H9 (cell line): ENCODE results near the gene TRABD2B. TPM values are rescaled to one million over a fixed set of nuclear protein-coding genes. Genes with fewer than 3 reads are reported as not detected.

Source experiments
- DNase-seq: peaks from one replicate; pipeline ENCODE4 v3.0.0-alpha.2; 2017
- H2AFZ ChIP-seq: one replicate; pipeline ENCODE4 v1.6.1; 2013; ENCODE audit warnings: mild to moderate bottlenecking, low read length, control low read depth, moderate library complexity
- H2AK5ac ChIP-seq: 2 replicates; pipeline ENCODE4 v1.6.1; 2013; ENCODE audit warnings: low read length, control low read depth, mixed read lengths; ENCODE audit not compliant: insufficient read length
- H2BK120ac ChIP-seq: one replicate; pipeline ENCODE4 v1.6.1; 2013; ENCODE audit warnings: low read depth, mild to moderate bottlenecking, low read length, control low read depth, inconsistent platforms; ENCODE audit not compliant: poor library complexity, severe bottlenecking
- H2BK12ac ChIP-seq: 2 replicates; pipeline ENCODE4 v1.6.1; 2013; ENCODE audit warnings: low read length, control low read depth, mixed read lengths, low read depth; ENCODE audit not compliant: insufficient read length
- H2BK15ac ChIP-seq: 2 replicates; pipeline ENCODE4 v1.6.1; 2013; ENCODE audit warnings: low read depth, low read length, control low read depth
- H2BK20ac ChIP-seq: one replicate; pipeline ENCODE4 v1.6.1; 2013; ENCODE audit warnings: low read depth, mild to moderate bottlenecking, low read length, control low read depth, inconsistent platforms; ENCODE audit not compliant: poor library complexity, severe bottlenecking
- H2BK5ac ChIP-seq: 2 replicates; pipeline ENCODE4 v1.6.1; 2013; ENCODE audit warnings: low read length, control low read depth, mixed read lengths; ENCODE audit not compliant: insufficient read length
- H3K14ac ChIP-seq: 2 replicates; pipeline ENCODE4 v1.6.1; 2013; ENCODE audit warnings: low read length, control low read depth; ENCODE audit not compliant: insufficient read depth
- H3K18ac ChIP-seq: 2 replicates; pipeline ENCODE4 v1.6.1; 2013; ENCODE audit warnings: low read depth, mild to moderate bottlenecking, mixed read lengths, low read length, control low read depth; ENCODE audit not compliant: insufficient read length
- H3K23ac ChIP-seq: 2 replicates; pipeline ENCODE4 v1.6.1; 2013; ENCODE audit warnings: low read length, control low read depth, mixed read lengths, low read depth; ENCODE audit not compliant: insufficient read length
- H3K23me2 ChIP-seq: 2 replicates; pipeline ENCODE4 v1.6.1; 2013; ENCODE audit warnings: low read depth, mild to moderate bottlenecking, mixed read lengths, low read length, control low read depth; ENCODE audit not compliant: insufficient read length, poor library complexity, severe bottlenecking
- H3K27ac ChIP-seq: 2 replicates; pipeline ENCODE4 v1.5.1; 2013; ENCODE audit warnings: low read length, control low read depth, mixed read lengths, low read depth; ENCODE audit not compliant: insufficient read length
- H3K27me3 ChIP-seq: 2 replicates; pipeline ENCODE4 v1.6.1; 2013; ENCODE audit warnings: low read length, control low read depth, inconsistent platforms; ENCODE audit not compliant: insufficient read depth
- H3K4ac ChIP-seq: 2 replicates; pipeline ENCODE4 v1.6.1; 2013; ENCODE audit warnings: low read depth, mild to moderate bottlenecking, control low read depth, inconsistent platforms, low read length, moderate library complexity
- H3K4me1 ChIP-seq: 2 replicates; pipeline ENCODE4 v1.6.1; 2013; ENCODE audit warnings: low read length, control low read depth, inconsistent platforms; ENCODE audit not compliant: insufficient read depth
- H3K4me2 ChIP-seq: 2 replicates; pipeline ENCODE4 v1.6.1; 2013; ENCODE audit warnings: low read length, control low read depth, mixed read lengths; ENCODE audit not compliant: insufficient read length, insufficient read depth
- H3K56ac ChIP-seq: 2 replicates; pipeline ENCODE4 v1.6.1; 2013; ENCODE audit warnings: low read depth, mild to moderate bottlenecking, mixed read lengths, low read length, control low read depth; ENCODE audit not compliant: insufficient read length
- H3K79me1 ChIP-seq: 2 replicates; pipeline ENCODE4 v1.6.1; 2013; ENCODE audit warnings: low read depth, mild to moderate bottlenecking, moderate library complexity, low read length, control low read depth, inconsistent platforms; ENCODE audit not compliant: insufficient read depth, poor library complexity, severe bottlenecking
- H3K79me2 ChIP-seq: 2 replicates; pipeline ENCODE4 v1.6.1; 2013; ENCODE audit warnings: low read length, control low read depth, inconsistent platforms; ENCODE audit not compliant: insufficient read depth
- H3K9ac ChIP-seq: 2 replicates; pipeline ENCODE4 v1.6.1; 2013; ENCODE audit warnings: low read length, control low read depth, mixed read lengths; ENCODE audit not compliant: insufficient read length; ENCODE audit errors: extremely low read depth
- H3K9me3 ChIP-seq: one replicate; pipeline ENCODE4 v1.6.1; 2013; ENCODE audit warnings: low read depth, low read length, inconsistent platforms; ENCODE audit not compliant: control insufficient read depth
- H3T11ph ChIP-seq: one replicate; pipeline ENCODE4 v1.6.1; 2013; ENCODE audit warnings: mild to moderate bottlenecking, low read length, control low read depth, inconsistent platforms
- H4K20me1 ChIP-seq: one replicate; pipeline ENCODE4 v1.6.1; 2013; ENCODE audit not compliant: control insufficient read depth, insufficient read length, insufficient read depth
- H4K5ac ChIP-seq: 2 replicates; pipeline ENCODE4 v1.6.1; 2013; ENCODE audit warnings: low read depth, mild to moderate bottlenecking, mixed read lengths, low read length, control low read depth; ENCODE audit not compliant: insufficient read length
- H4K8ac ChIP-seq: replicated peaks from 2 replicates; pipeline ENCODE4 v1.6.1; 2013; ENCODE audit warnings: low read length, control low read depth, mixed read lengths, low read depth; ENCODE audit not compliant: insufficient read length
- H4K91ac ChIP-seq: 2 replicates; pipeline ENCODE4 v1.6.1; 2013; ENCODE audit warnings: low read depth, mild to moderate bottlenecking, moderate library complexity, mixed read lengths, low read length, control low read depth; ENCODE audit not compliant: insufficient read length
- H3K27ac Mint-ChIP-seq, 3 experiments: 2 replicates in 2 of 3; 3 replicates in 1 of 3; pipeline ENCODE4 v1.8.0; 2020 to 2021; ENCODE audit warnings: mixed read lengths in 3 of 3, mild to moderate bottlenecking in 1 of 3, moderate library complexity in 1 of 3
- H3K27me3 Mint-ChIP-seq: 2 replicates; pipeline ENCODE4 v1.8.0; 2021; ENCODE audit warnings: low read depth, mild to moderate bottlenecking, moderate library complexity, mixed read lengths
- H3K36me3 Mint-ChIP-seq, 3 experiments: 2 replicates in 2 of 3; 3 replicates in 1 of 3; pipeline ENCODE4 v1.8.0; 2020 to 2021; ENCODE audit warnings: low read depth in 3 of 3, mixed read lengths in 3 of 3; ENCODE audit not compliant: insufficient read depth in 1 of 3
- H3K4me1 Mint-ChIP-seq, 2 experiments: 2 replicates each; pipeline ENCODE4 v1.8.0; 2020; ENCODE audit warnings: mixed read lengths in 2 of 2
- H3K4me3 Mint-ChIP-seq, 2 experiments: 2 replicates in 1 of 2; 3 replicates in 1 of 2; pipeline ENCODE4 v1.8.0; 2020 to 2021; ENCODE audit warnings: mild to moderate bottlenecking in 2 of 2, mixed read lengths in 2 of 2, moderate library complexity in 1 of 2
- H3K9me3 Mint-ChIP-seq, 2 experiments: 2 replicates in 1 of 2; 3 replicates in 1 of 2; pipeline ENCODE4 v1.8.0; 2020; ENCODE audit warnings: mild to moderate bottlenecking in 2 of 2, mixed read lengths in 2 of 2, moderate library complexity in 1 of 2
- WGBS: extraction: QIAGEN DNeasy Blood & Tissue Kit; methylation state at CpG from one replicate; pipeline ENCODE4 v1.1.7; 2013; ENCODE audit warnings: missing lambda C conversion rate, low lambda C conversion rate, mixed read lengths; ENCODE audit not compliant: insufficient read length; ENCODE audit errors: extremely low coverage; 5-methylcytosine and 5-hydroxymethylcytosine counted together
- total RNA-seq: library from RNA; stranded (reverse); gene quantifications from 2 replicates; pipeline ENCODE4 v1.2.1, GENCODE V29; 2021
- TF ChIP-seq, protein P1 (sequence below): fragments of 200-600 bp; sonication (generic); conservative IDR thresholded peaks from 3 replicates; pipeline ENCODE4 v1.8.0; 2021; ENCODE audit warnings: antibody characterized with exemption, mild to moderate bottlenecking

TRABD2B gene
- total RNA-seq, 1 experiment from 2014 or later: 2.3 TPM

DNA sequence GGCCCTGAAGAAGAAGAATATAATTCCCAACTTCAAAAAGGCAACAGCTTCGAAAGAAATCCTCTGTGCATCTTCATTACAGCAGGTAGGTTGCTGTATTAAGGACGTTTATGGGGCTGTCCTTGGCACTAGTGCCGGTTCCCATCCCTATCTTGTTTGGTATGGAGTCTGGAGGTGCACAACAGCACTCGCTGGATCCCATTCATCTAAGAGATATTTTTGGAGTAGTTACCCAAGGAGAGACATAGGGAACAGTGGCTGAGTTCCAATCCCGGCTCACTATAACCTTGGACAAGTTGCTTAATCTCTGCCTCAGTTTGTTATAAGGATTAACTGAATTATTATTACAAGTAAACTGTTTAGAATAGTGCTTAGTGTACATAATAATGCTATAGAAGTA, 106.4 kb downstream of the TRABD2B start:
- H3K4me3 Mint-ChIP-seq: no peak overlapping the region
- Histone ChIP-seq H2BK120ac (no peak overlapping the region), H3K14ac (no peak overlapping the region), H3K18ac (no peak overlapping the region), H3K4me2 (no peak overlapping the region), H3K4ac (no peak overlapping the region), H2BK20ac (no peak overlapping the region), H4K8ac (no peak overlapping the region), H3K79me2 (no peaks in the 10 kb centered on the region), H2AFZ (no peak overlapping the region), H3K79me1 (no peaks in the 10 kb centered on the region), H3K56ac (no peak overlapping the region), H3K4me1 (peaks cover 14% of the 10 kb centered on the region), H2BK12ac (no peak overlapping the region), H3K9me3 (no peaks in the 10 kb centered on the region), H3K23me2 (no peaks in the 10 kb centered on the region), H4K20me1 (no peaks in the 10 kb centered on the region), H2BK5ac (no peak overlapping the region), H3K27ac (no peak overlapping the region), H4K91ac (no peak overlapping the region), H3K27me3 (no peaks in the 10 kb centered on the region), H2BK15ac (no peak overlapping the region), H4K5ac (no peak overlapping the region), H3K23ac (no peak overlapping the region), H3K9ac (no peak overlapping the region), H3T11ph (no peak overlapping the region), H2AK5ac (no peak overlapping the region)
- peaks cover 35% of the 10 kb centered on the region in 2 experiments for H3K4me1 Mint-ChIP-seq
- H3K9me3 Mint-ChIP-seq: no peaks in the 10 kb centered on the region
- no peaks in the 10 kb centered on the region for H3K36me3 Mint-ChIP-seq
- WGBS: no CpG with 5 or more reads among the region's 5 CpGs
- no peak overlapping the region for H3K27ac Mint-ChIP-seq
- TF ChIP-seq, protein P1, sequence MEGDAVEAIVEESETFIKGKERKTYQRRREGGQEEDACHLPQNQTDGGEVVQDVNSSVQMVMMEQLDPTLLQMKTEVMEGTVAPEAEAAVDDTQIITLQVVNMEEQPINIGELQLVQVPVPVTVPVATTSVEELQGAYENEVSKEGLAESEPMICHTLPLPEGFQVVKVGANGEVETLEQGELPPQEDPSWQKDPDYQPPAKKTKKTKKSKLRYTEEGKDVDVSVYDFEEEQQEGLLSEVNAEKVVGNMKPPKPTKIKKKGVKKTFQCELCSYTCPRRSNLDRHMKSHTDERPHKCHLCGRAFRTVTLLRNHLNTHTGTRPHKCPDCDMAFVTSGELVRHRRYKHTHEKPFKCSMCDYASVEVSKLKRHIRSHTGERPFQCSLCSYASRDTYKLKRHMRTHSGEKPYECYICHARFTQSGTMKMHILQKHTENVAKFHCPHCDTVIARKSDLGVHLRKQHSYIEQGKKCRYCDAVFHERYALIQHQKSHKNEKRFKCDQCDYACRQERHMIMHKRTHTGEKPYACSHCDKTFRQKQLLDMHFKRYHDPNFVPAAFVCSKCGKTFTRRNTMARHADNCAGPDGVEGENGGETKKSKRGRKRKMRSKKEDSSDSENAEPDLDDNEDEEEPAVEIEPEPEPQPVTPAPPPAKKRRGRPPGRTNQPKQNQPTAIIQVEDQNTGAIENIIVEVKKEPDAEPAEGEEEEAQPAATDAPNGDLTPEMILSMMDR: no peak
- no peak for DNase-seq
- H3K27me3 Mint-ChIP-seq: peaks cover 1% of the 10 kb centered on the region; the same call in 1 of the 2 replicates
